GM12873 (cell line): Measurements from ENCODE around the gene TMCC1.
A peak's percentile ranks its signal among the peaks of the same experiment; 100 is the strongest.

Experiments
- TF ChIP-seq, protein P1 (sequence below): IDR thresholded peaks from 2 replicates; pipeline ENCODE4 v1.5.1; 2012; ENCODE audit warnings: low read depth, mild to moderate bottlenecking, moderate library complexity, low read length, control low read depth; ENCODE audit not compliant: insufficient read depth; ENCODE audit errors: missing control alignments

TMCC1 gene

DNA sequence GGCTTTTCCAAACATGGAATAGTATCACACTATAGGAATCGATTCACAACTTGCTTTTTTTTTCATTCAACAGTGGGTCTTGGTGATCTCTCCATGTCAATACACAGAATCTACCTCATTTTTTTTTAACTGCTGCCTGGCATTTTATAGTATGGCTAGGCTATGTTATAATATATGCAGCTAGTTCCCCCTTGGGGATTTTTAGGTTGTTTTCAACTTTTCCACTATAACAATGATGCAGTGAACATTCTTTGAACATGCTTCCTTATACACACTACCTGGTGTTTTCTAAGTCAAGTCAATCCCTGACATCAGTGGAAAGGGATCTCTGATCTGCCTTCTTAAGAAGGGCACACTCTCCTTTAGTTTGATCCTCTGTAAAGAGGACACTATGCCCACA, 240.5 kb downstream of the TMCC1 start:
- TF ChIP-seq, protein P1, sequence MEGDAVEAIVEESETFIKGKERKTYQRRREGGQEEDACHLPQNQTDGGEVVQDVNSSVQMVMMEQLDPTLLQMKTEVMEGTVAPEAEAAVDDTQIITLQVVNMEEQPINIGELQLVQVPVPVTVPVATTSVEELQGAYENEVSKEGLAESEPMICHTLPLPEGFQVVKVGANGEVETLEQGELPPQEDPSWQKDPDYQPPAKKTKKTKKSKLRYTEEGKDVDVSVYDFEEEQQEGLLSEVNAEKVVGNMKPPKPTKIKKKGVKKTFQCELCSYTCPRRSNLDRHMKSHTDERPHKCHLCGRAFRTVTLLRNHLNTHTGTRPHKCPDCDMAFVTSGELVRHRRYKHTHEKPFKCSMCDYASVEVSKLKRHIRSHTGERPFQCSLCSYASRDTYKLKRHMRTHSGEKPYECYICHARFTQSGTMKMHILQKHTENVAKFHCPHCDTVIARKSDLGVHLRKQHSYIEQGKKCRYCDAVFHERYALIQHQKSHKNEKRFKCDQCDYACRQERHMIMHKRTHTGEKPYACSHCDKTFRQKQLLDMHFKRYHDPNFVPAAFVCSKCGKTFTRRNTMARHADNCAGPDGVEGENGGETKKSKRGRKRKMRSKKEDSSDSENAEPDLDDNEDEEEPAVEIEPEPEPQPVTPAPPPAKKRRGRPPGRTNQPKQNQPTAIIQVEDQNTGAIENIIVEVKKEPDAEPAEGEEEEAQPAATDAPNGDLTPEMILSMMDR, result no peak

DNA sequence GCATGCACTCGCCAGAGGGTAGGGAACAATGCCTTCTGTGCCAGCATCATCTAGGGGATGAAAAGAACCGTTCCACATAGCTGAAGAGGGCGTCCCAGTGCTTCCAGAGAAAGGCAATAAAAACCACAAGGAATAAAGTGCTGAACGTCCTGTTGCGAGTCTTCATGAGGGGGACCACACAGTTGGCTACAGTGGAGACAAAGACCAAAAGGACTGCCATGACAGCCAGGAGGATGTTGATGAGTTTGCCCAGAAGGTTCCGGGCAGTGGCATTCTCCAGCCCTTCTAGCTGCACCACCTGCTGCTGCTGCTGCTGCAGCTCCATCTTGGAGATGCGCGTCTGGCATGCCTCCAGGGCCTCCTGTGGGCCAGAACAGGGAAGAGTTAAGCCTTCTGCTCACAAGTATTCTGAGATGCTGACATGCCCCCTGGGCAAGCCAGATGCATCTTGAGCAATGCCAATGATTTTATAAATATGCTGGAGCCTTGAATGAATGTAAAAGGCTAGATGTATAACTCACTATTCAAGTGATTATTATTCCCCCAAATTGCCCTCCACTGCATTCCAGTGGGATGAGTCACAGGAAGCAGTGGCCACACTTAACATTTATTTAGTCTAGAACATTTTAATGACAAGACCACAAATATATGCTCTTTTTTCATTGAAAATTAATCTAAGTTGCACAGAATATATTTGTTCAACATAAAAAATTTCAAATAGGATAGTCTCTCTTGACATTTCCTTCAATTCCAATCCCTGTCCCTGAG, 241.9 kb downstream of the TMCC1 start:
- TF ChIP-seq, protein P1, result no peak

DNA sequence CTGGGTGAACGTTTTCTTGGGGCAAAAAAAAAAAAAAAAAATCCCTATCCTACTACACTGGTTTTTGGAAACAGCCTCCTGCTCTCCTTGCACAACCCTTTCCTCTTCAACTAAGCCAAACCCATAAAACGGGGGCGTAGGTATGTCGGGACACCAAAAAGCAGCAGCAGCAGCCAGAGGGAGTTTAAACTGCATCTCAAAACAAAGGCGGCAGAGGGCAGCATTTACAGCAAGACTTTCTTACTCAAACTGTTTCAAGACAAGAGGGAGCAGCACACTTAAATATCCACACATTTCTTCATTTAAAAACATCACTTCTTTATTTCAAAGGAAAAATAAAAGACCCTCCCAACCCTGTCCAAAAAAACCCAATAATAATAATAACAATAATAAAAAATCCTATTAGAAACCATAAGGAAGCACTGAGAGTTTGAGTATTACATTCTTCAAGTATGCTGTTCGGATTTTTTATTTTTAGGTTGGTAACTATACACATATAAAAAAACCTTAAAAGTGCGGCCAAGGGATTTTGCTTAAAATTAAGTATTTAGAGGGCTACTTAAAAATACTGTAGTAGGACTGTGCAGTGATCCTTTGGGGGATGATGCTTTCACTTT, 243.1 kb downstream of the TMCC1 start:
- TF ChIP-seq, protein P1, result peak; percentile 70

DNA sequence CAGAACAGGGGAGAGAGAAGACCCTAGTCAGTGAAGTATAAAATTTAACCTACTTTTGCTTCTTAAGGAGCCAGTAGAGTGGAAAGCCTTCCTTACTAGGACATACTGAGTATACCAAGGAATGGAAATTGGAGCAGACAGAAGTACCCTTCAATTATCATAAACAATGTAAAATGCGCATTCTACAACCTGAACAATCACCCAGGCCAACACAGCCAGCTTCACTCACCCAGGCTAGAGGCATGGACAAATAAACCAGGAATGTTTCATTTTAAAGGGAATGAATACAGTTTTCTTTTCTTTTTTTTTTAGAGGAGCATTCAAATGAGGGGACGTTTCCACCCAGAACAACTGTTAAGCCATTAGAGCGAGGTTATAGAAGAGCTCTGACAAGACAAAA, 245.1 kb downstream of the TMCC1 start:
- TF ChIP-seq, protein P1, result no peak

DNA sequence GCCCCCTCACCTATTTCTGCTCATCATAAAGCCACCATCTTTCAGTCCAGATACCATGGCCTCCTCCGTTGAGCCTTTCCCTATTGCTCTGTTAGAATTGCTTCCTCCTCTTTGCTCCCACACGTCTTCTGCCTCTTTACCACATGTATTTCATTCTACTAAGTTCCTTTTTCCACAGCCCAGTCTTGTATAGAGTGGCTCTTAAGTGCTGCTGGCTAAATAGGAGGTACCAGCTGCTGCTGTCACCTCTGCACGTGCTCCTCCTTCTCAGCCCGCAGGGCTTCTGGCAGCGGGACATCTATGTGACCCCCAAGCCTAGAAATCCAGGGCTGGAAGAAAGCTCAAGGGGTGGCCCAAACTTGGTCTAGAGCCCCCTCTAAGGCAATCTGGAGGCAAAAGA, 248.2 kb downstream of the TMCC1 start:
- TF ChIP-seq, protein P1, result no peak

DNA sequence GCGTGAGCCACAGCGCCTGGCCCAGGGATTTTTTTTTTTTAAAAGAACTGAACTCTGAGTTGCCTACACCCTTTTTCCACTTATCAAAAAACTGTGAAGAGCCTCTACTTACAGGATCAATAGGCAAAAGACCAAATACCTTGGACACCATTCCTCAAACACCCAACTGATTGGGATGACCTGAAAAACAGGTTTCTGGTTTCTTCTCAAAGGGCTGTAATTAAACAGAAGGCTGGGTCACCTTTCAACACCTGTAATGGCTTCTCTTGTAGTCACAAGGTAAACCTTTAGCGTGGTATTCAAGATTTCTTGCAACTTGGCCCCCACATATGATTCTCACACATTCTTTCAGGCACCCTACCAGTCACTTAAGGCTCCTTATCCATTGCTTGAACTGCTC, 248.7 kb downstream of the TMCC1 start:
- TF ChIP-seq, protein P1, result no peak

DNA sequence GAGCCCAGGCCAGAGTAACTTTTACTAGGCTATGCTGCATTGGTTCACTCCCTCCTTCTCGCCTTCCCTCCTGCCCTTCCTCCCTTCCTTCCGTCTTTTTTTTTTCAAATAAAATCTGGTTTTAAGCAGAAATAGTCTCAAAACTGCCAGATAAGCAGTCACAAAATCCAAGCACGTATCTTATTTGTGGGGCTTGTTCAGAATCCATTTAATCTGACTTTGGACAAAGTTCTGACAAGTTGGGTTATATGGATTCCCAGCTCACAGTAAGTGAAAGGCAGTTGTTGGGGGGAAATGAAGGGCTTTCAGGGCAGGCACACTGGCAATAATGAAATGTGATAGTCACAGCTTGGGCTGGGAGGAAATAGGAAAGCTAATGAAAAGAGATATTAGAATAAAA, 255.0 kb downstream of the TMCC1 start:
- TF ChIP-seq, protein P1, result no peak
